ENCODE measurements around the gene SFTA2.

The SFTA2 gene

DNA sequence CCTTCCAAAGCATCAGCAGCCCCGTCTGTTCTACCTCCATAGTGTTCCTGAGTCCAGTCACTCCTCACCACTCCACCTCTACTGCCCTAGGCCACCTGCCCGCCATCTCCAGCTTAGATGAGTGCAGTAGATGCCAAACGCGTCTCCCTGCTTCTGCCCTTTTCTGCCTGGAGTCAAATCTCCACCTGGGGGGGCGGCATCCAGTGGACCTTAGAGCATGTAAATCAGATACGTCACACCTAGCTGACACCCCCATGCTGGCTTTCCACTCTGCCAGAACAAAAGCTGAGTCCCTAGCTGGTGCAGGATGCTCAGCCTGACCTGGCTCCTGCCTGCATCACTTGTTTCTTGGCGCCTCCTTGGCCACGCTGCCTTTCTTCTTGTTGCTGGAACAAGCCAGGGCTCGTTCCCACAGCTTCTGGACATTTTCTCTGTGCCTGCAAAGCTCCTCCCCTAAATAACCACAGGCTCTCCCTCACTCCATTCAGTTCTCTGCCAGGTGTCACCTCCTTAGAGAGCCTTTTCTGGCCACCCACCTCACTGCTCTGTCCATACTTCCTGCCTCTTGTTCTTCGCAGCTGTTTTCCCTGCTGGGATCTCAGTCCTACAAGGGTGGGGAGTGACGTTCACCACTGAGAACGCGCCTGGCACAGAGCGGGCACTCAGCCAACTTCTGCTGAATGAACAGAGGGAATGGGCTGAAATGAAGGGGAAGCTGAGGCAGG is 41.9 kb downstream of the SFTA2 start:
- no peak for DNase-seq (ENCODE audit: low spot score)

DNA sequence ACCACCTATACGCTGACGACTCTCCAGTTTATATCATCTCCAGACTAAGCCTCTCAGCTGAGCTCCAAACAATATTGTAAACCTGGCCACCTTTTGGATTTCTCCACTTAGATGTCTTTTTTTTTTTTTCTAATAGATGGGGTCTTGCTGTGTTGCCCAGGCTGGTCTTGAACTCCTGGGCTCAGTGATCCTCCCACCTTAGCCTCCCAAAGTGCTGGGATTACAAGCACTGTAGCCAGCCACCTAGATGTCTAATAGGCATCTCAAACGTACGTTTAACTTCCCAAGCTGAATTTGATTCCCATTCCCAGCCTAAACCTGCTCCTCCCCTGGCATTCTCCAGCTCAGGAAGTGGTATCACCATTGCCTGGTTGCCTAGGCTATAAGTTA is 42.5 kb downstream of the SFTA2 start:
- DNase-seq (ENCODE audit: low spot score): no peak

DNA sequence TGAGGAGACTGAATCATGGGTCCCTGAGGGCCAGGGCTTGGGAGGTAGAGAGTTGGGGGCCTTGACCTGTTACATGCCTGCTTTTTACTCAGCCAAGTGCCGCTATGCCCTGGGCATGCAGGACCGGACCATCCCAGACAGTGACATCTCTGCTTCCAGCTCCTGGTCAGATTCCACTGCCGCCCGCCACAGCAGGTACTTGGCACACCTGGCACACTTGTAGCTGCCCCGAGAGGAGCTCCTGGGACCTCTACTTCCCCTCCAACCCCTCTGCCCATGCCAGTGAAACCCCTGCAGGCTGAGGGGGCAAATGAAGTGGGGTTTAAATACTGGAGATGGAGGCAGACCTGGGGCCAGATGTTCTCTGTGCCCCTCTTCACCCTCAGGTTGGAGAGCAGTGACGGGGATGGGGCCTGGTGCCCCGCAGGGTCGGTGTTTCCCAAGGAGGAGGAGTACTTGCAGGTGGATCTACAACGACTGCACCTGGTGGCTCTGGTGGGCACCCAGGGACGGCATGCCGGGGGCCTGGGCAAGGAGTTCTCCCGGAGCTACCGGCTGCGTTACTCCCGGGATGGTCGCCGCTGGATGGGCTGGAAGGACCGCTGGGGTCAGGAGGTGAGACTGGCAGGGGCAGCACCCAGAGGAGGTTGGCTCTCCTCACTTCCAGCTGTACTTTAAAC is 43.0 kb downstream of the SFTA2 start:
- no peak for DNase-seq (ENCODE audit: low spot score)

DNA sequence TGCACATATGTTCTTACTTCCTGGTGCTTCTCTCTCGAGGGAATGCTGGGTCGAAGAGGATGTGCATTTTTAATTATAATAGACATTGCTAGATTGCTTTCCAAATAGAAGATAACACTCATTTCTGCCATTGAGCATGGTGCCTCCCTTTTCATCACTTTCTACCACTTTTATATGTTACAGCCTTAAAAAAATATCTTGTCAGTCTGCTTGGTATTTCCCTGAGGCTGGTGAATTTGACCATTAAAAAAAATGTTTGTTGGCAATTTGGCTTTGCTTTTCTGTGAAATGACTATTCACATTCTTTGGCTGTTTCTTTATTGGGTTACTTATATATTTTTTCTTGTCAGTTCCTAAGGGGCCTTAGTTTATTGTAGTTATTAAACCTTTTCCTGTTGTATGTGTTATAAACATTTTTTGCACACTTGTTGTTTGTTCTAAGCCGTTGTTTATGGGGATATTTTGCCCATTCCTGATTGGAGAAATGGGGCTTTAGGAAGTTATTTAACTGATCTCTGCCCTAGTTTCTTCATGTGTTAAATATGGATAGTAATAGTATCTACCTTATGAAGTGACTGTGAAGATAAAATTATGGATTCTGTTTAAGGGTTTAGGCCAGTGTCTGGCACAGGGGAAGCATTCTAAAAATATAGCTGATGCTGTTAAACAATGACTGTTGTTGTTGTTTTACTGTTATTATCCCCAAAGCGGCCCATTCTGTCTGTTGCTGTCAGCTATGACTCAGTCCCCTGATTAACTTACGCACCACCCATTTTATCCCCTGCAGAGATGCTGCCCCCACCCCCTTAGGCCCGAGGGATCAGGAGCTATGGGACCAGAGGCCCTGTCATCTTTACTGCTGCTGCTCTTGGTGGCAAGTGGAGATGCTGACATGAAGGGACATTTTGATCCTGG is 43.8 kb downstream of the SFTA2 start:
- DNase-seq (ENCODE audit: low spot score): no peak

DNA sequence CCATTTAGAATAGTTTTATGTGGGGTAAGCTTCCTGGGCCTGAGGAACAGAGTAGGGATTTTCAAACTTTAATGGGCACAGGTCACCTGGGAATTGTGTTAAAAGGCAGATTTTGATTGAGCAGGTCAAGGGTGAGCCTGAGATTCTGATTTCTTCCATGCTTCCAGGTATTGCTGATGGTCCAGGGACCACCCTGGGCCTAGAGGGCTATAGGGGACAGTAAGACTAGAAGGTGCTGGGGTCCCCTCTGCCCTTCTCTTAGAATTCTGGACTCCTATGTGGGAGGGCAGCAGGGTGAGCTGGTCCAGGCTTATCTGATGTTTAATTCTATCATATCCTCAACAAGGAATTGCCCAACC is 45.1 kb downstream of the SFTA2 start:
- DNase-seq (ENCODE audit: low spot score): no peak

DNA sequence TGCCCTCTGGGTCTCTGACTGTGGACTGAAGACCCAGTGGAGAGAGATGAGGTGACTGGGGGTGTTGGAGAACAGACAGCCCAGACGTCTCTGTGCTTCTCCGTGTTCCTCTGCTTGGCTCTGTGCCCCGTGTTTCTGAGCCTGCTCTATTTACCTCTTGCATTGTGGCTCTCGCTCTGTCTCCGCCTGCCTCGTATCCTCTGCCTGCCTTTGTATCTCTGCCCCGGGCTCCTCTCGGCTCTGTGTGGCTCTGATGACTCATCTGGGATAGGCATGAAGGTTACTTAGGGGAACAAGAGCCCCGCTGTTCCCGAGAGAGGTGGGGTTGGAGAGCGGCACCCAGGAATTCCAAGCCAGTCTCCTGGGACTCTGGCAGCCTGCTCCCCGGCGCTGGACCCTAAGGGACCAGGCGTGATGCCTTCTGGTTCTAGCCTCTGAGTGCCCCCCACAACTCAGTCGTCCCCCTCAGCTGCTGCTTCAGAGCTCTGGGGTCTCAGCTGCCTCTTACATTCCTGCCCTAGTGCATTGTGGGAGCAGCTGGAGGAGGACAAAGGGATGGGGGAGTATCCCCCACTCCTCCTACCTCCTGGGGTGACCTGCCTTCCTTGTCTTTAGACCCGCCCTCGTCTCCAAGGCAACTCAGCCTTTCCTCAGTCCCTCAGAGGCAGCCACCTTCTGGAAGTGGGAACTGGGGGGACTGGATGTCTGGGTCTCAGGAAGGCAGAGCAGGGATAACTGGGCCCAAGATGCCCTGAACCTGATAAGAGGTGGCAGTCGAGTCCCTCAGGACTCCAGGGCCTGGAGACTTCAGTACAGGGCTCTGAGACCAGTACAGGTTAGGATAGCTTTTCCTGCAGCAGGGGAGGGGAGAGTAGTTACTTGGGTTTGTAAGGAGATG is 45.7 kb downstream of the SFTA2 start:
- no peak for DNase-seq (ENCODE audit: low spot score)

DNA sequence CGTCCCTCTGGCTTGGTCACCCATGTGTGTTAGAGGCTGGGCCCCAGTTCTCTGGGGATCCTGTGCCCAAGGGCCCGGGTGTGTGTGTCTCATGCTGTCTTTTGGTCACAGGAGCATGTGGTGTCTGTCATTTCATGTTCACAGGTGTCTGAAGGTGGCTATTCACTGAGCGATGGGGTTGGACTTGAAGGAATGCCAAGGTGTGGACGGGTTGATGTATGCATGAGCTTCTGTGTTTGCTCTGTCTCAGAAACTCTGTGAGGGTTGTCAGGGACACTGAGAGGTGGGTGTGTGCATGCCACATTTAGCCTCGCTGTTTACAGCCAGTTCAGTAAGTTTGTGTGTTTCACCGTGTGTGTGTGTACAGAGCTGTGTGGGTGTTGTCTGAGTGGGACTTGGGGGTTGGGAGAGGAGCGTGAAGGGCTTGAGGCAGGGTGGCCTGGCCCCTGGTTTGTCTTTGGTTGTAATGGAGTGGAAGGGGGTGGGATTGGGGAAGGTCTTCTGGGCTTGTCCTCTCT is 46.4 kb downstream of the SFTA2 start:
- DNase-seq (ENCODE audit: low spot score): no peak

DNA sequence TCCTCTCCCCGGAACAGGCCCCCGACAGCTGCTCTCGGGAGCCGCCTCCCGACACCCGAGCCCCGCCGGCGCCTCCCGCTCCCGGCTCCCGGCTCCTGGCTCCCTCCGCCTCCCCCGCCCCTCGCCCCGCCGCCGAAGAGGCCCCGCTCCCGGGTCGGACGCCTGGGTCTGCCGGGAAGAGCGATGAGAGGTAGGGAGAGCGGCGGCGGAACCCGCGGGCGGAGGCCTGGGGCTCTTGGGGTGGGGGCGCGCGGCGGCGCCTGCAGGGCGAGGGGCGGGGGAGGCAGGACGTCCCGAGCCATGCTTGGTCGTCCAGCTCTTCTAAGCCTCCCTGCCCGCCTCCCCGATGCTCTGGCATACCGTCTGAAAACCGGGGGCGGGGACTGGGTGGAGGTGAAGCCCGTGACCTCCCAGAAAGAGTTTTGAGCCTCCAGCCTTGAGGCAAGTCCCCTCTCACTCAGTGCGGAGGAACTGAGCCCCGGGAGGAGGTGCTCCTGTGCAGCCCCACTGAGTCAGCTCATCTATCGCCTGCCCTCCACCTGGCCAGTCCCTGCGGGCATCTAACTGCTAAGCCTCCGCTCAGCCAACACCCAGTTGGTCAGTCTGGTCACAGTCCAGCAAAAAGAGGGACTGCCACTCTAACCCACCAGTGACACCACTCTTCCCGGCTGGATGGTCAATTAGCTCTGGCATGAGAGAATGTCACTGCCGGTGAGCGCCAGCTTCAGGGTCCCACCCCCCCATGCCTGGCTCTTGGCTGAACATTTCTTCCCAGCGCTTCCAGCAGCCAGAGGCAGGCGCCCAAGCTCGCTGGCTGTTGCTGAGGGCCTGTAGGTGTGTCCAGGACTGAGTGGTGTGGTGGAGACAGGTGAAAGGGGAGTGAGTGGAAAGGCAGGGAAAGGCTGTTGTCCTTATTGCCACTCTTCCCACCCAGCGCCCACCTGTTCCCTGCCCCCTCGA is 47.2 kb downstream of the SFTA2 start:
- no peak for DNase-seq (ENCODE audit: low spot score)

DNA sequence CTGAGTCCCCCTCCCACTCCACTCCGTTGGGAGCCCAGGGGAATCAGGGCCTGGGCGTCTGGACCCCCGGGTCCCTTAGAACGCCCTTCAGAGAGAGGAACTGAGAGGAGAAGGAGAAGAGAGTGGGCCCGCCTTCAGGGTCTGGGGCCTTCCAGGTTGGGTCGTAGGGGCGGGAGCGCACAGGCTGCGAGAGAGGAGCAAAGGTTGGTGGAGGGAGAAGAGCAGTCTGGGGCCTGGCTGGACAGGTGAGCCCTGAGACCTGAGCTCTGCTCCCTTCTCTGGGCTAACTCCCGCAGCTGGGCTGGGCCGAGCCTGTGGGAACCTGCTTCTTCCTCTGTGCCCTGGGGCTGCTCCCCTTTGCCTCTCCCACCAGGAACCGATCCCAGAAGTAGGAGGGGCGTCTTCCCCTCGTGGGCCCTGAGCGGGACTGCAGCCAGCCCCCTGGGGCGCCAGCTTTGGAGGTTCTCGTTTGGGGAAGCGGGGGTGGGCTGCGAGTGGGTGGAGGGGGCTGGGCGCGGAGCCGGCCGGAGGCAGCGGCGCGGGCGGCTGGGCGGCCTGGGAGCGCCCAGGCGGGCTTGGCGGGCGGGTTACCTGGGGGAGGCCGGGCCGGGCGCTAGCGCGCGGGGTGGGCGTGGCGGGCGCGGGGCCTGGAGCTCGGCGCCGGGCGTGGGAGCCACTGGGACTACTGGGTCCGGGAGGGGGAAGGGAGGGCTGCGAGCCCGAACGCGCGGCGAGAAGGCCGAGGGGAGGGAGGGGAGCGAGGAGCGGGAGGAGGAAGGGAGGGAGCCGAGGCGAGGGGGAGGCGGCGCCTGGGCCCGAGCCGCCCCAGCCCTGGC is 48.1 kb downstream of the SFTA2 start, which contains the start of gene DDR1:
DDR1 (plus strand) TSS at position 835 of the 836 bp plus-strand sequence. CDS start 4,211 bp downstream, outside the sequence.
- DNase-seq (ENCODE audit: low spot score): no peak

DNA sequence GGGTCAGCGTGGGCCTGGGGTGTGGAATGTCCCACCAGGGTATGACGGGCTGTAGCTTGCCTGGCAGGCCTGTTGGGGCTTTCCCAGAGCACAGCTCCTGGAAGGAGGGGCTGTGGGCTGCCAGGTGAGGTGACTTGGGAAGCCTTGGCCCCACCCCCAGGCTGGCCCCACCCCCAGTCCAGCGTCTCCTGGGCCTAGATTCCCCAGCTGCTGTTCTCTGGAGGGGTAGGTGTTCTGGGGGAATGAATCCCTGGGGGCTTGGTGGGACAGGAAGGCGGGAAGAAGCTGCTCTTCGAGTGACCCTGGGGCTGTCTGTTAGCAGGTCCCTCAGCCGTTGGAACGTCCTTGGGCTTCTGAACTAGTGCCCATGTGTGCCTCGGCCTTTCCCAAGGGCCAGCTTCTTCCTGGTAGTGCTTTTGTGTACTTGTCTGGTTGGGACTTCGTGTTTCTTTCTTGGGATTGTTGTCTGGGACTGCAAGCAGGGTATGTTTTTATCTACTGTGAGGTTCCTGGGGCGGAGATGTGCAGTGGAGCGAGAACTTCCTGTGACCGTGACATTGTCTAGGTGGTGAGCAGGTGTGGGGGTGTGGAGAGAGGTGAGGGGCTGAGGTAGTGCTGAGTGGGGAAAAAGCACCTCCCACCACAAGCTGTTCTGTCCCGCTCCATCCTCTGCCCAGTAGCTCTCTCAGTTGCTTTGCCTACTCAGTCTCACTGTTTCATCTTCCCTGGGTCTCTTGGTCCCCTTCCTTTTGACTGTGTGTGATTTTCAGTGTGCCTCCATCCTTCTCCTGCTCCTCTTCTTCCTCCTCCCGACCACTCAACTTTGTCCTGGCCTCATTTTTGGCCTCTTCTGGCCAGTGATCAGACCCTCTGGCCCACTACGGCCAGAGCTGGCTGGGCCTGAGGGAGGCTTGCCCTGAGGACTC is 48.9 kb downstream of the SFTA2 start:
- DNase-seq (ENCODE audit: low spot score): no peak

DNA sequence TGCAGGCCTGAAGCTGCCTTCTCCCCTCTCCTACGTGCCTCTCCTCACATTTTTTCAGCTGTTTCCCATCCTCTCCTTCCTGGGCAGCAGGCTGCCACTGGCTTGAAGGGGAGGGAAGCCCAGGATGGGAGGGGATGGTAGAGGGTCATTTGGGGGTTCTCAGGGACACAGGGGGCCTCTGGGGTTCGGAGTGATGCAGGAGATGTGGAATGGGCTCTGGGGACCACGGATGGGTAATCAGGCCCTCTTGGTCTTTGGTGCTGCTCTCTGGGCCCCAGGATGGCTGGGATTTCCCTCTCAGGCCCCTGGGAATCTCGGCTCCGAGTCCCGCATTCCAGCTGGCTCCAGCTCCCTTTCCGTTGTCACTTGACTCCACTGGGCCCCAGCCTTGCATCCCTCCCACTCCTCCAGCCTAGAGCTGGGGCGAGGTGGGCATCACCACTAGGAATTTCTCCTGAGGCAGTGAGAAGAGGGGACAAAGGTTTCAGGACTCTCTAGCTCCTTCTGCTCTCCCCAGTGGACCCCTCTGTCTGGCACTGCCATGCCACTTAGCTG is 49.7 kb downstream of the SFTA2 start:
- DNase-seq (ENCODE audit: low spot score): no peak

DNA sequence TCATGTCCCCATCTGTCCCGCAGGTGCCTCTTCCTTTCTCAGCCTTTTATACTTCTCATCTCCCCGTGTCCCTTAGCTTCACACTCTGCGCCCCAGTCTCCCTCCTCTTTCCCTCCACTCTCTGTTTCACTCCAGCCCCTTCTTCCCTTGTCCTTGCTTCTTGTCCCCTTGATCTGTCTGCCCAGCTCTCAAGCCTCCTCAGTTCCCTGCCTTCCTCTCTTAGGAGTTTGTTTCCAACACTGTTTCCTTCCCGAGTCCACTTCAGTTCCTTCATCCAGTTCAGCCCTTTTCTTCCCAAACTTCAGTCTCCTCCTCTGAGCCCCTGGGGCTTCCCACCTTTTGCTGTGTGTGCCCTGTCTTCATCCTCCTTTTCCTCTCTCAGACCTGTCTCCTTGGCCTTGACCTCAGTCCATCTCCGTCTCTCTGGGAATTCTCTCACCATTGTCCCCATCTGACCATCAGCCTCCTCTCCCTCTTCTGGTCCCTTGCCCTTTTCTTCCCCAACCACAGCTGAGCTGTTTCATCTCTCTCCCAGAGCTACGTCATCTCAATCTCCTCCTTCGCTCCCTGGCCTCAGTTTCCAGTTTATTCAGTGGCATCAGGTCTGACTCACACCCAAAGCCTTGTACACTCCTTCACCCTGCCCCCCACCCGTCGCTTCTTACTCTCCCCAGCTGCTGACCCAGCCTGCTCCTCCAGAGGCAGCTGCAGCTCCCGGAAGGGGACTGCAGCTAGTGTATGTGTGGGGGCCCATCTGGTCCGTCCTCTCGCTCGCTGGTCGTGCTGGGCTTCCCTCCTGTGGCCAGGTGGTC is 50.4 kb downstream of the SFTA2 start:
- no peak for DNase-seq (ENCODE audit: low spot score)

Measured in hematopoietic multipotent progenitor cell treated with erythropoietin and hydrocortisone succinate and interleukin-3 and kit ligand, for 15 days (in vitro differentiated cells).